Subcutaneous adipose tissue (tissue), 4 donors: ENCODE results near the gene CD83. TPM values are rescaled to one million over a fixed set of nuclear protein-coding genes. Genes with fewer than 3 reads are reported as not detected.

ENCODE experiments used
- total RNA-seq, 4 donors: library from RNA; depleted of rRNA; stranded (reverse); fragments of >200 nt; gene quantifications; one replicate each; pipeline ENCODE4 v1.1.0, GENCODE V29; 2016
- TF ChIP-seq, protein P1 (sequence below): fragments of 450-650 bp; IDR thresholded peaks from one replicate; pipeline ENCODE4 v1.5.1; 2016; ENCODE audit warnings: low read depth, mild to moderate bottlenecking, control low read depth, antibody characterized with exemption, moderate library complexity

The CD83 gene
- total RNA-seq, 4 donors from 2014 or later = 3.2 to 30.1 (median 4.8) TPM

DNA sequence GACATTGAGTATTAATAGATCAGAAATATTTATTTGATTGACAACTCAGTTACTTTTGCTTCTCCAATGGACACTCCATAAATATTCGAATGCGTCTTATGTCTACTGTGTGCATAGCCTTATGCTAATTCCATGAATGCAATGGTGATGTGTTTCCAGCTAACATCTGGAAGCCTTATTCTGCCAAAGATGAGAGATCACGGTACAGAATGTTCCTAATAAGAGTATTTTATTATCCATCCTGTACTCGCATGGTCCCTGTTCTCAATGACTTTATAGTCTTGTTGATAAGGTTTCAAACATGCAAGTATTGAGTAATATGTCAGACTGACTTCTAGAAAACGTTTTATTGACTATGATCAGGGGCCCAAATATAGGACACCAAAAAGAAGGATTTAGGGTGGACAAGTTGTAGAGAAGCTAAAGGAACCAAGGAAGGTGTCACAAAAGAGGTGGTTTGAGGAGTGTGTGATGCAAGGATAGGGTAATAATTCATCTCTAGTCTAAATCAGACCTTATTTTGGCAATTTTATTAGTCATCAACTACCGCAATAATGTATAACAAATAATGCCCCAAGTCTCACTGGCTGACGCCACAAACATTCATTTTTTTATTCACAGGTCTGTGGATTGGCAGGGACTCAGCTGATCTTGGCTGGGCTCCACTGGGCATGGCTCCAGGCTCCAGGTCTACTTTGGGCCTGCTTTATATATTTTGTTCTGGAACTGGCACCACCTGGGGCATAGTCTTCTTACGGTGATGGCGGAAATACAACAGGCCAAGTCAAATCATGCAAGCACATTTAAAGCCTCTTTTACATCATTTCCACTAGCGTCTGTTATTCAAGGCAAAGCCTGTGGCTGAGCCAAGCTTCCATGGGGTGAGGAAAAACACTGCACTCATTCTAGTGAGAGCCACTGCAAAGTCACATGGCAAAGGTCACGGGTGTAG, 24.5 kb upstream of the CD83 start:
- TF ChIP-seq, protein P1, sequence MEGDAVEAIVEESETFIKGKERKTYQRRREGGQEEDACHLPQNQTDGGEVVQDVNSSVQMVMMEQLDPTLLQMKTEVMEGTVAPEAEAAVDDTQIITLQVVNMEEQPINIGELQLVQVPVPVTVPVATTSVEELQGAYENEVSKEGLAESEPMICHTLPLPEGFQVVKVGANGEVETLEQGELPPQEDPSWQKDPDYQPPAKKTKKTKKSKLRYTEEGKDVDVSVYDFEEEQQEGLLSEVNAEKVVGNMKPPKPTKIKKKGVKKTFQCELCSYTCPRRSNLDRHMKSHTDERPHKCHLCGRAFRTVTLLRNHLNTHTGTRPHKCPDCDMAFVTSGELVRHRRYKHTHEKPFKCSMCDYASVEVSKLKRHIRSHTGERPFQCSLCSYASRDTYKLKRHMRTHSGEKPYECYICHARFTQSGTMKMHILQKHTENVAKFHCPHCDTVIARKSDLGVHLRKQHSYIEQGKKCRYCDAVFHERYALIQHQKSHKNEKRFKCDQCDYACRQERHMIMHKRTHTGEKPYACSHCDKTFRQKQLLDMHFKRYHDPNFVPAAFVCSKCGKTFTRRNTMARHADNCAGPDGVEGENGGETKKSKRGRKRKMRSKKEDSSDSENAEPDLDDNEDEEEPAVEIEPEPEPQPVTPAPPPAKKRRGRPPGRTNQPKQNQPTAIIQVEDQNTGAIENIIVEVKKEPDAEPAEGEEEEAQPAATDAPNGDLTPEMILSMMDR = no peak

DNA sequence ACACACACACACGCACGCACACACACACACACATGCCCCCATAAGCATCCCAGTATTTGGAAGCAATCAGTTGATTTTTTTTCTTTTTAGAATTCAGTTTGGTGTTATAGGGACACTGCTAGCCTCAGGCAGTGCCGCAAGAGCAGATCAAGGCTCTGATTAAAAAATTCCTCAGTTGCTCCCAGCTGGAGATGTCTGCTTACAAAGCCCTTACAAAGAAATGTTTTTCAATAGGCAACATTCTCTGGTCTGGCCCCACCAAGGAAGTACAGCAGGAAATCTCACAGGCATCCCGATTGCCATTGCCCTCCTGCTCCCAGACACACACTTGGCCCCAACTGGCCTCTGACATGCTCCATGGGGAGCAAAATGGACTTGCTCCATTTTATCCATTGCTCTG, 22.9 kb upstream of the CD83 start:
- TF ChIP-seq, protein P1 = no peak

DNA sequence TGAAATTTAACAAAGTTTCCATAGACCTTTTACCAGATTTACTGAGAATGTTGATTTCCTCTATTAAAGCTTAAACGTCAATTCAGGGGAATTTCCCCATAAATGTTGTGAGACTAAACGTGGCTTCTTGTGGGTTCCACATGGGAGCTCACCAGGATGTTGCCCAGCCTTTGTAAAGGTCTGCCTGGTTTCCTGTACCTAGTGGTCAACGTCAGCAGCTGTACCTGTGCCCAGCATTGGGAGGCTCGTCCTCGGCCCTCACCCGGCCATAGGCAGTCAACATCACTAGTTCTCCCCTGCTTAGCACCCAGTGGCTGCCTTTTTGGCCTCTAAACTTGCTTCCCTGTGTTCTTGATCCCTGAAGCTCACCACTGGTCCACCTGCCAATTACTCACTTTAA, 22.1 kb upstream of the CD83 start:
- TF ChIP-seq, protein P1 = no peak

DNA sequence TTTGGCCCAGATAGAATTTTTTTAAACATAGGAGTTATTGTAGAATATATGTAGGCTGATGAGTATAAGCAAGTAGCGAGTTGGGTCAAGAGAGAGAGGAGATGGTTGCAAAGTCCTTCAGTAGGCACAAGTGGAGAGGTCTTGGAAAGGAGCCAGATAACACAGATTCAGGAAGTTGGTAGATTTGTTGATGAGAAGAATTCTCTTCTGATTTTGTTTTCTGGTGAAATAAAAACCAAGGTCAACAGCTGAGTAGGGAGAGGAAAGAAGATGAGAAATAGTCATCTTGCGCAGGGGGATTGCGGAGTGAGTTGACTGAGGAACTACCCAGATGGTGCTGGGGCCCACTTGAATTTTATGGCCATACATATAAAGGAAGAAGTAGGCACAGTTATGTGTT, 17.4 kb upstream of the CD83 start:
- TF ChIP-seq, protein P1 = no peak

DNA sequence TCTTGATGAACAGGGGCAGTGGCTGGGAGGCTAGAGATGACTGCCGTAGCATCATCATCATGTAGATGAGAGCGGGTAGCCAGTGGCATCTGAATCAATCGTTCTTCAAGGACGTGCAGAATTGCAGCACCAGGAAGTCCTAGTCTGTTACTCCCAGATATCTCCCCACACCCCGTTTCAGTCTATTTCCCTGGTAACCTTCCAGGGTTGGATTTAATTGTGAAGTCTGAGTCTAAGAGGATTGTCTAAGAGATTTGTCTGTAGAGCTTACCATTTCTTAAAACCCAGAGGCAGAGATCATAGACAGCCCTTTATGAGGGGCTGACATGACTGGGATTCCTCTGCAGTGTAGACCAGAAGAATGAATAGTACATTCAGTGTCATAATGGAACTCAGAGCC, 16.6 kb upstream of the CD83 start:
- TF ChIP-seq, protein P1 = no peak

DNA sequence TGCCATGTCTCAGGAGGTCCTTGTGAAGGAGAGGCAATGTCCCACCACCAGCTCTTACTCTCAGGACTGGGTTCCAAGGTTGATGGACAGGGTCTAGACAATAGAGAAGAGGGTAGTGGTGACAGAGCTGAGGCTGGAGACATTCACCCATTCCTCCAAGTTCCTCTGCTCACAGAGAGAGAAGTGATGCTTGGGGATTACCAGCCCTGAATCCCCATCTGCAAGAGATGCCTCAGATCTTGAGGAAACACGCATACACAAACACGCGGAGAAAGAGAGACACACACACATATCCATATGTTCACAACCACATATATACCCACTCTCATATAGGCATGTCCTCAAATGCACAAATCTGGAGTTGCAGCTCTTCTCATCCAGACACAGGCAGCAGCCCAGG, 15.2 kb upstream of the CD83 start:
- TF ChIP-seq, protein P1 = no peak

DNA sequence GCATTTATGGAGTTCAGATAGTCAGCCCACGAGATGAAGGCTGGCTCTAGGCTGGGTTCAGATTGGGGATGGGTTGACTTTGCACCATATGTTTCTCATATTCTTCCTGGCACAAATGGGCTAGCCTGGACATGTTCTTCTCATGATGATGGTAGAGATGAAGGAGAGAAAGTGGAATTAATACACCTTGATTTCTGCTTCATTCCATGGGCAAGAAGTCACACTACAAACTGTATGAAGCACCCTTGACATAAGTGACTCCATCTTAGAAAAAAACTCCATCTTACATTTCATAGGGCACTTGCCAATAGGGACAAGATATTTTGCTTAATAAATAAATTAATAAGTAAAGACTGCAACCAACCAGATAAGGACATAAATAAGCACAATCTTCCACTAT, 12.0 kb upstream of the CD83 start:
- TF ChIP-seq, protein P1 = no peak
